Ishikawa (cell line): ENCODE measurements around the gene SPECC1.

Source experiments
- CEBPB ChIP-seq: IDR thresholded peaks from 2 replicates; pipeline ENCODE4 v1.6.1; 2012
- CREB1 ChIP-seq: IDR thresholded peaks from 2 replicates; pipeline ENCODE4 v1.6.1; 2012; ENCODE audit warnings: low read depth
- EGR1 ChIP-seq: IDR thresholded peaks from 2 replicates; pipeline ENCODE4 v1.6.1; 2012
- EP300 ChIP-seq: IDR thresholded peaks from 2 replicates; pipeline ENCODE4 v1.6.1; 2012; ENCODE audit warnings: borderline replicate concordance
- FOXM1 ChIP-seq: IDR thresholded peaks from 2 replicates; pipeline ENCODE4 v1.6.1; 2012; ENCODE audit warnings: low read depth, borderline replicate concordance
- NFIC ChIP-seq: IDR thresholded peaks from 2 replicates; pipeline ENCODE4 v1.6.1; 2012
- RAD21 ChIP-seq: IDR thresholded peaks from 2 replicates; pipeline ENCODE4 v1.6.1; 2012; ENCODE audit warnings: low read depth
- TAF1 ChIP-seq: IDR thresholded peaks from 2 replicates; pipeline ENCODE4 v1.6.1; 2012; ENCODE audit warnings: low read depth, mild to moderate bottlenecking
- TCF12 ChIP-seq: IDR thresholded peaks from 2 replicates; pipeline ENCODE4 v1.6.1; 2012; ENCODE audit warnings: low read depth
- TEAD4 ChIP-seq: IDR thresholded peaks from 2 replicates; pipeline ENCODE4 v1.6.1; 2012
- YY1 ChIP-seq: IDR thresholded peaks from 2 replicates; pipeline ENCODE4 v1.6.1; 2012; ENCODE audit warnings: low read depth
- TF ChIP-seq, protein P1 (sequence below): IDR thresholded peaks from 2 replicates; pipeline ENCODE4 v1.6.1; 2012
- TF ChIP-seq, protein P2 (sequence below): IDR thresholded peaks from 2 replicates; pipeline ENCODE4 v1.6.1; 2012; ENCODE audit warnings: low read depth, mild to moderate bottlenecking
- TF ChIP-seq, protein P3 (sequence below): IDR thresholded peaks from 2 replicates; pipeline ENCODE4 v1.6.1; 2012

DNA sequence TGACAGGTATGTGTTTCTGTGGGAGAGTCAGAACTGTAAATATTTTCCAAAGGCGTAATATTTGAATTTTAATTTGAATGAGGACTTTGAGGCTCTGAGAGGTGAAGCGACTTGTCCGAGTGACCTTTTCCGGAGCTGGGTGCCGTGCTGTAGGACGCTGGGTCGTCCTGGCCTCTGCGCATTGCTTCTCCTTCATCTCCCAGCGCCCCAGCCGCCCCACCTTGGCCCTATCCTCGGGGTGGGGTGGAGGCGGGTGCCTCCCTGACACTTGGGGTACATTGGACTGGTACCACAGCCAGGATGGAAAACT lies 147.8 kb downstream of the SPECC1 start:
- TF ChIP-seq, protein P1, sequence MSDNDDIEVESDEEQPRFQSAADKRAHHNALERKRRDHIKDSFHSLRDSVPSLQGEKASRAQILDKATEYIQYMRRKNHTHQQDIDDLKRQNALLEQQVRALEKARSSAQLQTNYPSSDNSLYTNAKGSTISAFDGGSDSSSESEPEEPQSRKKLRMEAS: no peak
- TF ChIP-seq TAF1 (no peak), EP300 (no peak), TEAD4 (no peak), RAD21 (no peak), CEBPB (no peak), YY1 (no peak), NFIC (no peak), FOXM1 (no peak), TCF12 (no peak), CREB1 (no peak), EGR1 (no peak)
- TF ChIP-seq, protein P2, sequence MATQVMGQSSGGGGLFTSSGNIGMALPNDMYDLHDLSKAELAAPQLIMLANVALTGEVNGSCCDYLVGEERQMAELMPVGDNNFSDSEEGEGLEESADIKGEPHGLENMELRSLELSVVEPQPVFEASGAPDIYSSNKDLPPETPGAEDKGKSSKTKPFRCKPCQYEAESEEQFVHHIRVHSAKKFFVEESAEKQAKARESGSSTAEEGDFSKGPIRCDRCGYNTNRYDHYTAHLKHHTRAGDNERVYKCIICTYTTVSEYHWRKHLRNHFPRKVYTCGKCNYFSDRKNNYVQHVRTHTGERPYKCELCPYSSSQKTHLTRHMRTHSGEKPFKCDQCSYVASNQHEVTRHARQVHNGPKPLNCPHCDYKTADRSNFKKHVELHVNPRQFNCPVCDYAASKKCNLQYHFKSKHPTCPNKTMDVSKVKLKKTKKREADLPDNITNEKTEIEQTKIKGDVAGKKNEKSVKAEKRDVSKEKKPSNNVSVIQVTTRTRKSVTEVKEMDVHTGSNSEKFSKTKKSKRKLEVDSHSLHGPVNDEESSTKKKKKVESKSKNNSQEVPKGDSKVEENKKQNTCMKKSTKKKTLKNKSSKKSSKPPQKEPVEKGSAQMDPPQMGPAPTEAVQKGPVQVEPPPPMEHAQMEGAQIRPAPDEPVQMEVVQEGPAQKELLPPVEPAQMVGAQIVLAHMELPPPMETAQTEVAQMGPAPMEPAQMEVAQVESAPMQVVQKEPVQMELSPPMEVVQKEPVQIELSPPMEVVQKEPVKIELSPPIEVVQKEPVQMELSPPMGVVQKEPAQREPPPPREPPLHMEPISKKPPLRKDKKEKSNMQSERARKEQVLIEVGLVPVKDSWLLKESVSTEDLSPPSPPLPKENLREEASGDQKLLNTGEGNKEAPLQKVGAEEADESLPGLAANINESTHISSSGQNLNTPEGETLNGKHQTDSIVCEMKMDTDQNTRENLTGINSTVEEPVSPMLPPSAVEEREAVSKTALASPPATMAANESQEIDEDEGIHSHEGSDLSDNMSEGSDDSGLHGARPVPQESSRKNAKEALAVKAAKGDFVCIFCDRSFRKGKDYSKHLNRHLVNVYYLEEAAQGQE: no peak
- TF ChIP-seq, protein P3, sequence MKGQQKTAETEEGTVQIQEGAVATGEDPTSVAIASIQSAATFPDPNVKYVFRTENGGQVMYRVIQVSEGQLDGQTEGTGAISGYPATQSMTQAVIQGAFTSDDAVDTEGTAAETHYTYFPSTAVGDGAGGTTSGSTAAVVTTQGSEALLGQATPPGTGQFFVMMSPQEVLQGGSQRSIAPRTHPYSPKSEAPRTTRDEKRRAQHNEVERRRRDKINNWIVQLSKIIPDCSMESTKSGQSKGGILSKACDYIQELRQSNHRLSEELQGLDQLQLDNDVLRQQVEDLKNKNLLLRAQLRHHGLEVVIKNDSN: no peak
